Osteocyte (in vitro differentiated cells): Measurements from ENCODE around the gene VAT1L. TPM values are rescaled to one million over a fixed set of nuclear protein-coding genes. Genes with fewer than 3 reads are reported as not detected.

Experiments used
- DNase-seq: peaks from one replicate; pipeline ENCODE4 v3.0.0; 2021; ENCODE audit warnings: mixed read lengths; ENCODE audit not compliant: unreplicated experiment; ENCODE audit errors: extremely low spot score
- H3K27ac Mint-ChIP-seq: one replicate; pipeline ENCODE4 v1.8.0; 2021; ENCODE audit warnings: mild to moderate bottlenecking, mixed read lengths; ENCODE audit not compliant: unreplicated experiment
- H3K27me3 Mint-ChIP-seq: one replicate; pipeline ENCODE4 v1.8.0; 2021; ENCODE audit warnings: mixed read lengths; ENCODE audit not compliant: unreplicated experiment
- H3K36me3 Mint-ChIP-seq: one replicate; pipeline ENCODE4 v1.8.0; 2021; ENCODE audit warnings: mixed read lengths; ENCODE audit not compliant: unreplicated experiment
- H3K4me1 Mint-ChIP-seq: one replicate; pipeline ENCODE4 v1.8.0; 2021; ENCODE audit warnings: mixed read lengths; ENCODE audit not compliant: unreplicated experiment
- H3K4me3 Mint-ChIP-seq: one replicate; pipeline ENCODE4 v1.8.0; 2021; ENCODE audit warnings: mild to moderate bottlenecking, moderate library complexity, mixed read lengths; ENCODE audit not compliant: unreplicated experiment
- H3K9me3 Mint-ChIP-seq: one replicate; pipeline ENCODE4 v1.8.0; 2021; ENCODE audit warnings: mixed read lengths; ENCODE audit not compliant: unreplicated experiment
- CTCF ChIP-seq: fragments of 200-600 bp; sonication (generic); IDR thresholded peaks from 2 replicates; pipeline ENCODE4 v1.5.0; 2021; ENCODE audit warnings: antibody characterized with exemption, mild to moderate bottlenecking, moderate library complexity
- total RNA-seq: library from RNA; stranded (reverse); gene quantifications from 2 replicates; pipeline ENCODE4 v1.2.1, GENCODE V29; 2021

The VAT1L gene
- total RNA-seq, 1 donor from 2014 or later: not detected

GRCh38 chr16:77794586-77794985, 6.2 kb downstream of the VAT1L start:
- Mint-ChIP-seq H3K9me3 (no peaks in the 10 kb centered on the region), H3K4me3 (no peak overlapping the region), H3K4me1 (no peaks in the 10 kb centered on the region), H3K27ac (no peak overlapping the region), H3K36me3 (no peaks in the 10 kb centered on the region), H3K27me3 (peaks cover 24% of the 10 kb centered on the region)
- DNase-seq: no peak
- no peak for TF ChIP-seq CTCF

GRCh38 chr16:77801817-77802216, 13.5 kb downstream of the VAT1L start:
- no peaks in the 10 kb centered on the region for H3K27me3 Mint-ChIP-seq
- no peaks in the 10 kb centered on the region for H3K9me3 Mint-ChIP-seq
- no peak overlapping the region for H3K27ac Mint-ChIP-seq
- no peaks in the 10 kb centered on the region for H3K4me1 Mint-ChIP-seq
- no peak for DNase-seq
- H3K36me3 Mint-ChIP-seq: no peaks in the 10 kb centered on the region
- H3K4me3 Mint-ChIP-seq: no peak overlapping the region
- TF ChIP-seq CTCF: no peak

GRCh38 chr16:77805398-77805797, 17.0 kb downstream of the VAT1L start:
- Mint-ChIP-seq H3K36me3 (no peaks in the 10 kb centered on the region), H3K27ac (no peak overlapping the region), H3K9me3 (no peaks in the 10 kb centered on the region), H3K4me1 (no peaks in the 10 kb centered on the region), H3K27me3 (no peaks in the 10 kb centered on the region), H3K4me3 (no peak overlapping the region)
- no peak for TF ChIP-seq CTCF
- DNase-seq: no peak

- no peak for DNase-seq
- Mint-ChIP-seq H3K9me3 (peaks cover 3% of the 10 kb centered on the region), H3K27me3 (no peaks in the 10 kb centered on the region), H3K36me3 (no peaks in the 10 kb centered on the region), H3K4me1 (no peaks in the 10 kb centered on the region), H3K4me3 (no peak overlapping the region), H3K27ac (no peak overlapping the region)
- no peak for TF ChIP-seq CTCF
Observed at GRCh38 chr16:77807021-77807420, 18.7 kb downstream of the VAT1L start.

- Mint-ChIP-seq H3K27me3 (no peaks in the 10 kb centered on the region), H3K4me1 (no peaks in the 10 kb centered on the region), H3K9me3 (peaks cover 12% of the 10 kb centered on the region), H3K36me3 (no peaks in the 10 kb centered on the region), H3K4me3 (no peak overlapping the region), H3K27ac (no peak overlapping the region)
- DNase-seq: no peak
- TF ChIP-seq CTCF: no peak
Observed at GRCh38 chr16:77812856-77813500, 24.6 kb downstream of the VAT1L start.
